Measurements from ENCODE around the gene TSC22D3.

The TSC22D3 gene

GRCh38 chrX:107716816-107717700, 58.5 kb downstream of the TSC22D3 start:
- DNase-seq: peak; percentile 73

GRCh38 chrX:107716118-107716684, 59.4 kb downstream of the TSC22D3 start:
- Histone ChIP-seq H3K4me2 (ENCODE audit: insufficient read depth, low read length) (peak overlapping the region; percentile 78), H3K9ac (ENCODE audit: low read depth, low read length) (peak overlapping the region; percentile 57; the same call in 1 of the 2 replicates), H3K4me1 (ENCODE audit: insufficient read depth, low read length) (peaks cover 23% of the 10 kb centered on the region), H3K27ac (ENCODE audit: low read length) (no peak overlapping the region; the same call in 1 of the 2 replicates), H3K4me3 (ENCODE audit: low read depth in 1 of 2, low read length in 2 of 2) (peak overlapping the region; percentile 16 to 57; a peak in 3 of 4 replicates), H3K79me2 (ENCODE audit: insufficient read depth, low read length) (no peaks in the 10 kb centered on the region), H3K9me3 (ENCODE audit: insufficient read depth, low read length, severe bottlenecking) (no peaks in the 10 kb centered on the region), H3K36me3 (ENCODE audit: insufficient read depth, low read length) (no peaks in the 10 kb centered on the region), H2AFZ (ENCODE audit: low read depth, low read length) (peak overlapping the region; percentile 55; the same call in 1 of the 2 replicates), H3K27me3 (ENCODE audit: insufficient read depth, low read length, poor library complexity) (no peaks in the 10 kb centered on the region), H4K20me1 (ENCODE audit: insufficient read depth, low read length) (0 out of 2 replicates have a peak, but pooled peaks cover 4% of the 10 kb centered on the region)
- no peak for TF ChIP-seq EZH2 (IDR thresholded peaks at IDR 0.05; ENCODE audit: borderline replicate concordance, low read depth, low read length, severe bottlenecking)
- no peak for TF ChIP-seq CTCF (IDR thresholded peaks at IDR 0.05; ENCODE audit: borderline replicate concordance, extremely low read depth, low read length, poor library complexity, severe bottlenecking)
- ATAC-seq (ENCODE audit: insufficient read depth, low read depth) (peak; percentile 29), DNase-seq (peak; percentile 6)

More at GRCh38 chrX:107716816-107717700, 58.5 kb downstream of the TSC22D3 start:
- TF ChIP-seq EZH2 (IDR thresholded peaks at IDR 0.05; ENCODE audit: borderline replicate concordance, low read depth, low read length, severe bottlenecking) (no peak), CTCF (IDR thresholded peaks at IDR 0.05; ENCODE audit: borderline replicate concordance, extremely low read depth, low read length, poor library complexity, severe bottlenecking) (no peak)
- Histone ChIP-seq H4K20me1 (ENCODE audit: insufficient read depth, low read length) (0 out of 2 replicates have a peak, but pooled peaks cover 4% of the 10 kb centered on the region), H3K27ac (ENCODE audit: low read length) (peak overlapping the region; percentile 56), H3K4me1 (ENCODE audit: insufficient read depth, low read length) (peaks cover 23% of the 10 kb centered on the region), H3K79me2 (ENCODE audit: insufficient read depth, low read length) (no peaks in the 10 kb centered on the region), H3K27me3 (ENCODE audit: insufficient read depth, low read length, poor library complexity) (no peaks in the 10 kb centered on the region), H2AFZ (ENCODE audit: low read depth, low read length) (peak overlapping the region; percentile 55), H3K9me3 (ENCODE audit: insufficient read depth, low read length, severe bottlenecking) (no peaks in the 10 kb centered on the region), H3K9ac (ENCODE audit: low read depth, low read length) (peak overlapping the region; percentile 57), H3K36me3 (ENCODE audit: insufficient read depth, low read length) (no peaks in the 10 kb centered on the region), H3K4me3 (ENCODE audit: low read depth in 1 of 2, low read length in 2 of 2) (peak overlapping the region; percentile 16 to 57; a peak in 3 of 4 replicates), H3K4me2 (ENCODE audit: insufficient read depth, low read length) (peak overlapping the region; percentile 78)
- peak; percentile 94 for ATAC-seq (ENCODE audit: insufficient read depth, low read depth)

GRCh38 chrX:107715331-107716117, 60.1 kb downstream of the TSC22D3 start:
- Histone ChIP-seq H3K9me3 (ENCODE audit: insufficient read depth, low read length, severe bottlenecking) (no peaks in the 10 kb centered on the region), H3K79me2 (ENCODE audit: insufficient read depth, low read length) (no peaks in the 10 kb centered on the region), H3K27me3 (ENCODE audit: insufficient read depth, low read length, poor library complexity) (no peaks in the 10 kb centered on the region), H2AFZ (ENCODE audit: low read depth, low read length) (no peak overlapping the region), H3K36me3 (ENCODE audit: insufficient read depth, low read length) (no peaks in the 10 kb centered on the region), H3K27ac (ENCODE audit: low read length) (no peak overlapping the region), H3K4me2 (ENCODE audit: insufficient read depth, low read length) (peak overlapping the region; percentile 78; the same call in 1 of the 2 replicates), H4K20me1 (ENCODE audit: insufficient read depth, low read length) (0 out of 2 replicates have a peak, but pooled peaks cover 4% of the 10 kb centered on the region), H3K4me3 (ENCODE audit: low read depth in 1 of 2, low read length in 2 of 2) (peak overlapping the region in 1 of 2 experiments; percentile 57; a peak in 2 of 4 replicates), H3K9ac (ENCODE audit: low read depth, low read length) (peak overlapping the region; percentile 57; the same call in 1 of the 2 replicates), H3K4me1 (ENCODE audit: insufficient read depth, low read length) (peaks cover 23% of the 10 kb centered on the region)
- ATAC-seq (ENCODE audit: insufficient read depth, low read depth): no peak
- DNase-seq: no peak
- TF ChIP-seq EZH2 (IDR thresholded peaks at IDR 0.05; ENCODE audit: borderline replicate concordance, low read depth, low read length, severe bottlenecking) (no peak), CTCF (IDR thresholded peaks at IDR 0.05; ENCODE audit: borderline replicate concordance, extremely low read depth, low read length, poor library complexity, severe bottlenecking) (no peak)
